ENCODE measurements around the gene ICA1.
"Not testable (repeated sequence)": the region's sequence is repeated elsewhere in the genome, so short reads cannot be mapped to it uniquely, and the experiment has no call there.

Gene ICA1

GRCh38 chr7:8109196-8110022 is 152.6 kb downstream of the ICA1 start:
- DNase-seq (ENCODE audit: low read depth in 1 of 2, low spot score in 1 of 2) = no peak

- no peak for DNase-seq (ENCODE audit: low read depth in 1 of 2, low spot score in 1 of 2)
Observed at GRCh38 chr7:8105449-8106095, 156.4 kb downstream of the ICA1 start.

GRCh38 chr7:8103282-8103681 is 158.7 kb downstream of the ICA1 start:
- DNase-seq (ENCODE audit: low read depth in 1 of 2, low spot score in 1 of 2) = no peak

- not testable (repeated sequence) for DNase-seq (ENCODE audit: low read depth in 1 of 2, low spot score in 1 of 2)
Observed at GRCh38 chr7:8101292-8101691, 160.7 kb downstream of the ICA1 start.

GRCh38 chr7:8094164-8095140 is 167.5 kb downstream of the ICA1 start:
- DNase-seq (ENCODE audit: low read depth in 1 of 2, low spot score in 1 of 2) = no peak

- no peak for DNase-seq (ENCODE audit: low read depth in 1 of 2, low spot score in 1 of 2)
Observed at GRCh38 chr7:8092140-8092539, 169.8 kb downstream of the ICA1 start.

GRCh38 chr7:8089036-8089780 is 172.8 kb downstream of the ICA1 start:
- DNase-seq (ENCODE audit: low read depth in 1 of 2, low spot score in 1 of 2) = no peak

- DNase-seq (ENCODE audit: low read depth in 1 of 2, low spot score in 1 of 2) = no peak
Observed at GRCh38 chr7:8086239-8086638, 175.7 kb downstream of the ICA1 start.

GRCh38 chr7:8085420-8085819 is 176.5 kb downstream of the ICA1 start:
- DNase-seq (ENCODE audit: low read depth in 1 of 2, low spot score in 1 of 2) = no peak

GRCh38 chr7:8084836-8085235 is 177.1 kb downstream of the ICA1 start:
- no peak for DNase-seq (ENCODE audit: low read depth in 1 of 2, low spot score in 1 of 2)

GRCh38 chr7:8082762-8083161 is 179.2 kb downstream of the ICA1 start:
- no peak for DNase-seq (ENCODE audit: low read depth in 1 of 2, low spot score in 1 of 2)

- no peak for DNase-seq (ENCODE audit: low read depth in 1 of 2, low spot score in 1 of 2)
Observed at GRCh38 chr7:8078418-8078817, 183.5 kb downstream of the ICA1 start.

- no peak for DNase-seq (ENCODE audit: low read depth in 1 of 2, low spot score in 1 of 2)
Observed at GRCh38 chr7:8070451-8071180, 191.4 kb downstream of the ICA1 start.

- DNase-seq (ENCODE audit: low read depth in 1 of 2, low spot score in 1 of 2) = no peak
Observed at GRCh38 chr7:8068892-8069686, 192.9 kb downstream of the ICA1 start.

GRCh38 chr7:8065356-8065813 is 196.6 kb downstream of the ICA1 start:
- DNase-seq (ENCODE audit: low read depth in 1 of 2, low spot score in 1 of 2) = no peak

GRCh38 chr7:8064828-8065227 is 197.1 kb downstream of the ICA1 start:
- no peak for DNase-seq (ENCODE audit: low read depth in 1 of 2, low spot score in 1 of 2)

GRCh38 chr7:8063706-8064297 is 198.2 kb downstream of the ICA1 start:
- no peak for DNase-seq (ENCODE audit: low read depth in 1 of 2, low spot score in 1 of 2)

GRCh38 chr7:8063300-8063699 is 198.7 kb downstream of the ICA1 start:
- not testable (repeated sequence) for DNase-seq (ENCODE audit: low read depth in 1 of 2, low spot score in 1 of 2)

All from activated CD4-positive, alpha-beta T cell treated with anti-CD3 and anti-CD28 coated beads, Interleukin-2, amount 50 U/mL, for 24 hours (primary cell).